ENCODE data around the gene PAEP. TPM values are rescaled to one million over a fixed set of nuclear protein-coding genes. Genes with fewer than 3 reads are reported as not detected.
A peak's percentile ranks its signal among the peaks of the same experiment; 100 is the strongest.
"Not testable (repeated sequence)": the region's sequence is repeated elsewhere in the genome, so short reads cannot be mapped to it uniquely, and the experiment has no call there.

PAEP gene
- total RNA-seq, 1 experiment from 2014 or later, result not detected

DNA sequence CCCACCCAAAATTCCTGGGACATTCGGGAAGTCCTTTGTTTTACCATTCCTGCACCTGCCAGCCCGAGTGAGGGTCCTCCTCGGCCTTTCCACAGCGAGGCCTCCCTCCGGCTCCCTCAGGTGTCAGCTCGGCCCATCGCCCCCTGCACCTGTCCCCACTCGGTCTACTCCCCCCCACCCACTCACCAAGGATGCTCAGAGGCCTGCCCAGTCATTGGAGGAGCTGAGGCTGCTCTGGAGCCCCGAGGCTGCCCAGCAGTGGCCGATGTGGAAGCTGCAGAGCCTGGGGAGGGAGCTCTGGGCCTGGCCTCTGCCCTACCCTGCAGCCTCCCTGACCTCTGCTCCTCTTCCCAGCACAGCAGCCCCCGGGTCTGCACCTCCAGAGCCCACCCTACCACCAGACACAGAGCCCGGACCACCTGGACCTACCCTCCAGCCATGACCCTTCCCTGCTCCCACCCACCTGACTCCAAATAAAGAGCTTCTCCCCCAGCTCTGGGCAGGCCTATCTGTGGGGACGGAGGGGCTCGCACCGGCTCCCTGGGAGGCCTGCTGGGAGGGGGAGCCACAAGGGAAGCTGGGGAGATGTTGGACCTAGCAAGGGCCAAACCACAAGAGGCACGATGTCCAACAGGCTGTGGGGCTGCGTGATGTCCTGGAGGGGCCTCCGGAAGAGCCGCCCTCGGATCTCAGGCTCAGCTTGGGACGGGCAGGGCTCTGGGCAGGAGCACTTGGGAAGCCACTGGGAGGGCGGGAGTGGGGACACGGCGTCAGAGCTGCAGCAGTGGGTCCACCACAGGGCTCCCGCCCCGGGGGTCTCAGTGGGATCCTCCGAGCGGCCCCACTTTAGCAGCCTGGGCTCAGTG, 11.8 kb upstream of the PAEP start:
- not testable (repeated sequence) for DNase-seq (ENCODE audit: low read depth)

- no peak for DNase-seq (ENCODE audit: low read depth)
Observed at GRCh38 chr9:135550344-135550918, 11.1 kb upstream of the PAEP start.

DNA sequence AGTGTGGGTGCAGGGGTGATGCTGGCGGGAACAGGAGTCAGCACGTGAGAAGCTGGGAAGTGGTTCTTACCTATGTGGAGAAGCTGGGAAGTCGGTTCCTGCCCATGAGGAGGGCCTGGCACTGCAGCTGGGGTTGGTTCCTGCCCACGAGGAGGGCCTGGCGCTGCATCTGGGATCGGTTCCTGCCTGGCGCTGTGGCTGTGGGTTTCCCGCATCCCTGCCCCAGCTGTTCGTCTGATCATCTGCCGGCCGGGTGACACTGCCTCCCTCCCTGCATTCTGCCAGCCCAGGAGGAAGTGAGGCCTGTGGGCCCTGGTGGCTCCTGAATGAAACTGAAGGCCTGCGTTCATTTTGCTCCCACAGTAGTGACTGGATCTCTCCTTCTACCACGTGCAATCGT, 10.5 kb upstream of the PAEP start:
- DNase-seq (ENCODE audit: low read depth), result peak; percentile 21

DNA sequence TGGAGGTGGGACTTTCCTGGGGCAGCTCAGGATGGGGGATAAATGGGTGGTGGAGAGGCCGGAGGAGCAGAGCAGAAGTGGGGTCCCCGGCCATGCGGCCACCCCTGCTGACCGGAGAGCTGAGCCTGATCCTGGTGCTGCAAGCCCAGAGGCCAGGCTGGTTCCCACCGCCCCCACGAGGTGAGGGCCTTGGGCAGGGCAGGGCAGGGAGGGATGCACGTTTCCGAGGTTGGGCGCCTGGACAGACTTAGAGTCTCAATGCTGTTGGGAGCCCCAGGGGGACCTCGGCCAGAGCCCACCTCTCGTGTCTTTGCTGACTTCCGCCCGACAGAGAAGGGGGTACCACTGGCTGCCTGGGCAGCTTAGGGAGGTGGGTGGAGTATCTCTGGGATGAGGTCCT, 10.1 kb upstream of the PAEP start:
- no peak for DNase-seq (ENCODE audit: low read depth)

DNA sequence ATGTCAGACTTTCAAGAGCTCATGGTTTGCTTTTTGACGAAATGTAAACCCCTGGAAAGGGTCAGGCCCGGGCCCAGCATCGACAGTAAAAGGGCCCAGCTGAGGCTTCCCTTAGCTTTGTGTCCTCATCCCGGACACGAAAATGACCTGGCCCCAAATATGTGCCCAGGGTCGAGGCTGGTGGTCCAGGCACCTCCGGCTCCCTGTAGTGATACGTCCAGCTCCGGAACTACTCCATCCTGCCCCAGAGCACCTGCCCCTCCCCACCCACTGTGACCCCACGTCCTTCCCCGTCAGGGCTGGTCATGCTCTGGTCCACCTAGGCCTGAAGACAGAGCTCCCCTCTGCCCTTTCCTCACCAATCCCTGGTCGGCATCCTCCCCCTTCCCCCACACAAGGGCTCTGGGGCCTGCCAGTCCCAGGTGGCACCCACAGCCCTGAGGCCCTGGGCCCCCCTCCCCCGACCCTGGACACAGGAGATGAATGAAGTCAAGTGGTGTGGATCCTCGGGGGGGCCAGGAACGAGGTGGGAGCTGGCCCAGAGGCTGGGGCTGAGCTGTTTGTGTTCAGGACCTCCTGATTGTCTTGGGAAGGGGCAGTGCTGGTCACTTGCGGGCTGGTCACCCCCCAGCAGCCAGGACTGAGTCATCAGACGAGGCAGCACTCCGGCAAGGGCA, 9.4 kb upstream of the PAEP start:
- no peak for DNase-seq (ENCODE audit: low read depth)

GRCh38 chr9:135552698-135553171, 8.8 kb upstream of the PAEP start:
- DNase-seq (ENCODE audit: low read depth), result no peak

- no peak for DNase-seq (ENCODE audit: low read depth)
Observed at GRCh38 chr9:135554718-135555117, 6.8 kb upstream of the PAEP start.

DNA sequence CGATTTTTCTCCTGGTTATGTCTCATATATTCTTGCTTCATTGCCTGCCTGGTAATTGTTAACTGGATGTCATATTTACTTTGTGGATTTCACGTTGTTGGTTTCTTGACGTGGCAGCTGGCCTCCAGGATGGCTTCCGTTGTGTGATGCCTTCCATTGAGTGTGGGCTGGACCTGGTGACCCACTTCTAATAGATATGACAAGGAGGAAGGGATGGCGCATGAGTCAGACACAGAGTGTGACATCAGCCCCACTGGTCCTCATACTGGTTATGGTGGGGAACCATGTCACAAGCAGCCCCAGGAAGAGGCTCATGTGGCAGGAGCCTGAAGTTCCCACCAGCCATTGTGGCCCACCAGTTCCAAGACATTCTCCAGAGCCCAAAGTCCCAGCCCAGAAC, 6.4 kb upstream of the PAEP start:
- no peak for DNase-seq (ENCODE audit: low read depth)

GRCh38 chr9:135555910-135556309, 5.6 kb upstream of the PAEP start:
- no peak for DNase-seq (ENCODE audit: low read depth)

- no peak for DNase-seq (ENCODE audit: low read depth)
Observed at GRCh38 chr9:135559606-135560005, 1.9 kb upstream of the PAEP start.

DNA sequence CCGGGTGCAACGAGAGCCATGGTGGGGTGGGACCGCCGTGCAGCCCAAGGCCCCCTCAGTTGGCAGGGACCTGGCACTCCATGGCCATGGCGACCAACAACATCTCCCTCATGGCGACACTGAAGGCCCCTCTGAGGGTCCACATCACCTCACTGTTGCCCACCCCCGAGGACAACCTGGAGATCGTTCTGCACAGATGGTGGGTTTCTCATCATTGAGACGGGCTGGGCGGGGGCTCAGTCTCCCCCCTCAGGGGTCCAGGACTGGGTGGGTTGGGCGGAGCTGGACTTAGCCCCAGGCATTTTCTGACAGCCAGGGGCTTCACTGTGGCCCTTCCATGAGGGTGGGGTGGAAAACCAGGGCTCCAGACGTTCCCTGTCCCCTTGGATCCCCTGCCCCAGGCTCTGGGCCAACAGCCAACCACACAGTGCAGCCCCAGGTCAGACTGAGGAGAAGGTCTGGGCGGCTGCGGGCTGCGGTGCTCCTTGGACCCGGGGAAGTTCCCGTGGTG, 734 bp downstream of the PAEP start:
- no peak for DNase-seq (ENCODE audit: low read depth)

GRCh38 chr9:135563039-135563476, 1.5 kb downstream of the PAEP start:
- no peak for DNase-seq (ENCODE audit: low read depth)

- DNase-seq (ENCODE audit: low read depth), result no peak
Observed at GRCh38 chr9:135563858-135564257, 2.3 kb downstream of the PAEP start.

- no peak for DNase-seq (ENCODE audit: low read depth)
Observed at GRCh38 chr9:135565141-135565628, 3.6 kb downstream of the PAEP start.

DNA sequence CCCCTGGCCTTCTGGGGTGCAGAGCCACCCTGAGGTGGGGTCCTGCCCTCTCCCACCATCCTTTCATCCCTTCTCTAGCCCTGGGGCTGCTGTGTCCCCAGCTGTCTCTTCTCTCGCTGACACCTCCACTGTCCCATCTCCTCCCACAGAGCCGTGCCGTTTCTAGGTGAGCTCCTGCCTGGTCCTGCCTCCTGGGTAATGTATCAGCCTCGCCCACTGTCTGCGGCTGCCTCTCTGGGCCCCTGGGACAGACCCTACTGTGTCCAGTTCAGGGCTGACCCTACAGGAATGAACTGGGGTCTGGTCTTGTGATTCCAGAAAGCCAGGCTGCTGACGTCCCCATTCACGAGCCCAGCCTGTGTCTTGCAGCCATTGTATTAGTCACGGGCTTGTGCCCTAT, 4.1 kb downstream of the PAEP start:
- DNase-seq (ENCODE audit: low read depth), result no peak

DNA sequence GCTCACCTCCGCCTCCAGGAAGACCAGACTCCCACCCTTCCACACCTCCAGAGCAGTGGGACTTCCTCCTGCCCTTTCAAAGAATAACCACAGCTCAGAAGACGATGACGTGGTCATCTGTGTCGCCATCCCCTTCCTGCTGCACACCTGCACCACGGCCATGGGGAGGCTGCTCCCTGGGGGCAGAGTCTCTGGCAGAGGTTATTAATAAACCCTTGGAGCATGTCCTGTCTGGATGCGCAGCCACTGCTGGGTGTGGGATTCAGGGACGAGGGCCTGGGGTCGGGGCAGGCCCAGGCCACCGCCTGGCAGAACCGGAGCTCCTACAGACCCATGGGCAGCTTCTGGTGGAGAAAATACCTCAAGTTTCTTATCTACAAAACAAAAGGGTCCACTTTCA, 5.0 kb downstream of the PAEP start:
- DNase-seq (ENCODE audit: low read depth), result no peak

DNA sequence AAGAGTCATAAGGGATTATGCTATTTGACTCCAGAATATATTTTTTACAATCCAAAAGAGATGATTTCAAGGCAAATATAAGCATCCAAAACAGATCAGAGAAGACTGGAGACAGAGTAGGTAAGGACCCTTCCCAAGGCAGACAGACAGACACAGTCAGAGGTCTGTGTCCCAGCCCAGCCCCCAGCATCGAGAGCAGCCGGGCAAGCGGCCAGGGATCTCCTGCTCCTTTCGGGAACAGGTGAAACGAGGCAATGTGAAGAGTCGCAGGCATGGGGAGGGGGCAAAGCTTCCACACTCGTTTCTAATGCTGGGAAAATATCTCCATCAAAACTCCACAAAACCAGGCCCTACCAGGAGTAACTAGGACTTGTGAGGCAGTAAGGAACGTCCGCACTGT, 5.8 kb downstream of the PAEP start:
- no peak for DNase-seq (ENCODE audit: low read depth)

GRCh38 chr9:135568026-135568425, 6.5 kb downstream of the PAEP start:
- no peak for DNase-seq (ENCODE audit: low read depth)

DNA sequence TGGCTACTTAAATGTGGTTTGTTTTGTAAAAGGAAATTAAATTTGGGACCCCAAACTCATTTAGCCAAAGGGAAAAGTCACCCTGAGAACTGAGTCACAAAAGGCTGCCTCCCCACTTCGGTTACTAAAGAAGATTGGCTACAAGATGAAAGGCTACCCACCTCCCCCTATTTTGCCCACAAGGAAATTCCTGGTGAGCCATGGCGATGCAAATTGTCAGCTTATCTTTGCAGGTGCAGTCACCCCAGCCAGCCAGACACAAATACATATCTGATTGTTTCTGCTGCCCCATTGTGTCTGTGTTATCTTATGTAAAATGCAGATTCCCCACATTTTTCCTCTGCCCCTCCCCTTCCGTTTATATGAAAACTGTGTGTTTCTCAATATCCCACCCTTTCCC, 8.9 kb downstream of the PAEP start:
- no peak for DNase-seq (ENCODE audit: low read depth)

GRCh38 chr9:135572233-135572632, 10.7 kb downstream of the PAEP start:
- DNase-seq (ENCODE audit: low read depth), result no peak

DNA sequence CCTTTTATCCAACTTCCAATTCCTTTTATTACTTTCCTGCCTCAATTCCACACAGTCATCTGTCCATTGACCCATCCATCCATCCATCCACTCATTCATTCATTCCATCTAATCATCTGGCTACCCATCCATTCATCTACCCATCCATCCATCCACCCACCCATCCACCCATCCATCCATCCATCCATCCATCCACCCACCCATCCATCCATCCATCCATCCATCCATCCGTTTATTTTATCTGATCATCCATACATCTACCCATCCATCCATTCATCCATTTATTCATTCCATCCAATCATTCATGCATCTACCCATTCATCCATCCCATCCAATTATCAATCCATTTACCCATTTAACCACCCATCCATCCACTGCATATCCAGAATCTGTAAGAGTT, 11.6 kb downstream of the PAEP start:
- DNase-seq (ENCODE audit: low read depth), result no peak

GRCh38 chr9:135574331-135574730, 12.8 kb downstream of the PAEP start:
- no peak for DNase-seq (ENCODE audit: low read depth)
